Esophagus muscularis mucosa (tissue), 3 donors: ENCODE measurements around the gene RAB40B.

ENCODE experiments used
- EP300 ChIP-seq: sonication (generic); formaldehyde crosslinking; IDR thresholded peaks from one replicate; pipeline ENCODE4 v1.6.1; 2017; ENCODE audit warnings: antibody characterized with exemption
- TF ChIP-seq, protein P1 (sequence below), 3 experiments: fragments of 200-600 bp in 2 of 3; fragments of 450-650 bp in 1 of 3; sonication (generic) in 2 of 3; IDR thresholded peaks; one replicate each; pipeline ENCODE4 v1.5.1; 2017 to 2019; ENCODE audit warnings: antibody characterized with exemption in 3 of 3, mild to moderate bottlenecking in 2 of 3, moderate library complexity in 1 of 3

DNA sequence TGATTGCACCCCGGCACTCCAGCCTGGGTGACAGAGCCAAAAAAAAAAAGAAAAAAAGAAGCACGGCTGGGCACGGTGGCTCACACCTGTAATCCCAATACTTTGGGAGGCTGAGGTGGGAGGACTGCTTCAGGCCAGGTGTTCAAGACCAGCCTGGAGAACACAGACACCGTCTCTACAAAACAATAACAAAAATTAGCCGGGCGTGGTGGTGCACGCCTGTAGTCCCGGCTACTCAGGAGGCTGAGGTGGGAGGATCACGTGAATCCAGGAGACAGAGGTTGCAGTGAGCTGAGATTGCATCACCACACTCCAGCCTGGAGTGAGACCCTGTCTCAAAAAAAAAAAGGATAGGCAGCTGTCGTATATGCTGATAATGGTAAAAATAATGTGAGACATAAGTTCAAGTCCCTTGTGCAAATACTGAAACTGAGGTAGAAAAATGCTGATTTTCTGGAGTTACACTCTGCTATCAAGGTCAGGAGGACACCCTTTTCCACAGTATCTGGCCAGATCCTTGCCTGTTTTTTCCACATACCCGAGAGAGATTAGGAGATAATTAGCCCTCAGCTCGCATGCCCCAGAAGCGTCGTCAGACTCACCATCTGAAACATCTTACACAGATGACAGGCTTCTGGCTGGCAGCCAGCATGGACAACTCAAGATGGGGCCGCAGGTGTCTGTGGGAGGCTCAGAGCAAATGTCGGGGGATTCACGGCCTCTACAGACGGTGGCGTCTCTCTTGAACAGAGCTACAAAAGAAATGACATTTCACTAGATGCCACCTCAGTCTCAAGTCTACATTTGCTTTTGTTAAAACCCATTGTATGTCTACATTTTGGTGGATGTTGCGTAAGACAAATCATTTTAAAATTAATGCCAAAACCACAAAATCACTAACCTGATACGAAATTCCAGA is 87.1 kb downstream of the RAB40B start:
- TF ChIP-seq, protein P1, sequence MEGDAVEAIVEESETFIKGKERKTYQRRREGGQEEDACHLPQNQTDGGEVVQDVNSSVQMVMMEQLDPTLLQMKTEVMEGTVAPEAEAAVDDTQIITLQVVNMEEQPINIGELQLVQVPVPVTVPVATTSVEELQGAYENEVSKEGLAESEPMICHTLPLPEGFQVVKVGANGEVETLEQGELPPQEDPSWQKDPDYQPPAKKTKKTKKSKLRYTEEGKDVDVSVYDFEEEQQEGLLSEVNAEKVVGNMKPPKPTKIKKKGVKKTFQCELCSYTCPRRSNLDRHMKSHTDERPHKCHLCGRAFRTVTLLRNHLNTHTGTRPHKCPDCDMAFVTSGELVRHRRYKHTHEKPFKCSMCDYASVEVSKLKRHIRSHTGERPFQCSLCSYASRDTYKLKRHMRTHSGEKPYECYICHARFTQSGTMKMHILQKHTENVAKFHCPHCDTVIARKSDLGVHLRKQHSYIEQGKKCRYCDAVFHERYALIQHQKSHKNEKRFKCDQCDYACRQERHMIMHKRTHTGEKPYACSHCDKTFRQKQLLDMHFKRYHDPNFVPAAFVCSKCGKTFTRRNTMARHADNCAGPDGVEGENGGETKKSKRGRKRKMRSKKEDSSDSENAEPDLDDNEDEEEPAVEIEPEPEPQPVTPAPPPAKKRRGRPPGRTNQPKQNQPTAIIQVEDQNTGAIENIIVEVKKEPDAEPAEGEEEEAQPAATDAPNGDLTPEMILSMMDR (IDR thresholded peaks at IDR 0.05): no peak
- no peak for TF ChIP-seq EP300
